CD4-positive, alpha-beta T cell treated with Interleukin-6 for 4 hours (primary cell): ENCODE results near the gene FOXL2NB.

Experiments
- DNase-seq: peaks from one replicate; pipeline ENCODE4 v3.0.0-alpha.2; 2020; ENCODE audit warnings: mixed read lengths

The FOXL2NB gene

GRCh38 chr3:138933068-138933668, 13.8 kb upstream of the FOXL2NB start:
- DNase-seq, result no peak

GRCh38 chr3:138933981-138934691, 12.9 kb upstream of the FOXL2NB start:
- DNase-seq, result no peak

DNA sequence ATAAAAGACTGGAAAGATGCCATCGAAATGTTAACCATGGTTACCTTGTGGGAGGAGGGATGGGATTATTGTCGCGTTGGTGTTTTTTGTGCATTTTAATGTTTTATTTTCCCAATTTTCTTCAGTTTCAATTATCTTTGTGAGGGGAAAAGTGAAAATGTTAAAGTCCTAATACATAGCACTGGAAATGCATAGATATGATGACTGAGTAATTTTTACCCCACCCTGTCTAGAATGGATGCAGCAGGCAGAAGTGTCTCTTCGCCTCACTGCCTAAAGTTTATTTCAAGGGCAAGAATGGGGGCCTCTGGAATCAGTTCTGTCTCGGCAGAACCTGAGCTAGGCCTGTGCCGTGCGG, 11.5 kb upstream of the FOXL2NB start:
- DNase-seq, result no peak

GRCh38 chr3:138935863-138936740, 10.9 kb upstream of the FOXL2NB start:
- peak; percentile 72 for DNase-seq

DNA sequence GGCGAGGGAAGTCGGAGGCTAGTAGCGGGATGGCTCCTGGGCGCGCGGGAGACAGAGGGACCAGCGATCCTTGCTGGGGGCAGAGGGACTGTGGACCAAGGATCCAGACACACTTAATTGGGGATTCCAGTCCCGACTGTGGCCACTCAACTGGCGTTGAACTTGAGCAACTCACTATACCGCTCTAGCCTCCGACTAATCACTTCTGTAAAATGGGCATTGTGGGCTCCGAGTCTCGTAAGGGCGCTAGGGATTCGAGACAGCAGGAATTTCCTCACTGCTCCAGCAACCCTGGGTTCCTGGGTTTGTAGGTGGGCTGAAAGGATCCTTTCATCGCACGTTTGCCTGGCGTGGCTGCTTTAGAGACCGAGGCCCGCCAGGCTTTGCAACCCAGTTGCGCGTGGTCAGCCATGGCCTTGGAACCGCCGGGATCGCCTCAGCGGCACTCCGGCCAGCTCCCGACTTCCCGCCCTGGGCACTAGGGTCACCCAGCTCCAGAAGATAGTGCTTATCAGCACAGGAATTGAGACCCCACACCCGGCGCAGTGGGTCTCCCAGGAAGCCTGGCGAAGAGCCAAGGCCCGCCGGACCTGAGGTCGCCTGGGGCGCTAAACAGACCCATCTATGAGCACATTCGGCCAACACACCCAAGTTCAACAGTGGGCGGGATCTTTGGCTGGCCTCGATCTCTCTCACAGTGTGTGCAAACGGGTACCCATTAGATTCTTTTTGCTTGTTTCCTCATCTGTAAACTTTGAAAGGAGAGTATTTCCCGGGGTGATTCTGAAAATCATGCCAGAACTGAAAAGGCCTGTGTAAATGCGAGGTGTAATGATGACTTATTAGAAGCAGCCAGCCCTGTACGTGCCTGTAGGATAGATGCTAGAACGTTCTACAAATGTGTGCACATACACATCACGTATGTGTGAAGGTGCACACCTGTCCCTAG, 10.0 kb upstream of the FOXL2NB start:
- DNase-seq, result no peak

DNA sequence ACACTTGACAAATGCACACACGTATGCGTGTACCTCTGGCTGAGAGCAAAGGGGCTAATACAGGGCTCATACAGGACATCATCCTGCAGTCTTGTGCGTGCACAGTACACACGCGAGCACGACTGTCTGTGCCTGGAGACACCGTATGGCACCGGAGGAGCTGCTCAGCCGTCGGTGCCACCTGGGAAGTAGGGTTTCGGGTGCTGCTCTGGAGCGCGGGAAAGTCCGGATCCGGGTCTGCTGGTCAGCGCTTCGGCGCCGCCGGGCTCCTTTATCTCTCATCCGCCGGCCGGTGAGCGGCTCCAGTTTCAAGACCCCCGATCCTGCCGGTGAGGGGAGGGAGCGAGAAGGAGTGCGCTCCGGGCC, 9.3 kb upstream of the FOXL2NB start:
- DNase-seq, result no peak

- peak; percentile 16 for DNase-seq
These were observed 8.8 kb upstream of the FOXL2NB start for GRCh38 chr3:138938056-138938876.

- no peak for DNase-seq
These were observed 8.0 kb upstream of the FOXL2NB start for GRCh38 chr3:138938877-138939560.

DNA sequence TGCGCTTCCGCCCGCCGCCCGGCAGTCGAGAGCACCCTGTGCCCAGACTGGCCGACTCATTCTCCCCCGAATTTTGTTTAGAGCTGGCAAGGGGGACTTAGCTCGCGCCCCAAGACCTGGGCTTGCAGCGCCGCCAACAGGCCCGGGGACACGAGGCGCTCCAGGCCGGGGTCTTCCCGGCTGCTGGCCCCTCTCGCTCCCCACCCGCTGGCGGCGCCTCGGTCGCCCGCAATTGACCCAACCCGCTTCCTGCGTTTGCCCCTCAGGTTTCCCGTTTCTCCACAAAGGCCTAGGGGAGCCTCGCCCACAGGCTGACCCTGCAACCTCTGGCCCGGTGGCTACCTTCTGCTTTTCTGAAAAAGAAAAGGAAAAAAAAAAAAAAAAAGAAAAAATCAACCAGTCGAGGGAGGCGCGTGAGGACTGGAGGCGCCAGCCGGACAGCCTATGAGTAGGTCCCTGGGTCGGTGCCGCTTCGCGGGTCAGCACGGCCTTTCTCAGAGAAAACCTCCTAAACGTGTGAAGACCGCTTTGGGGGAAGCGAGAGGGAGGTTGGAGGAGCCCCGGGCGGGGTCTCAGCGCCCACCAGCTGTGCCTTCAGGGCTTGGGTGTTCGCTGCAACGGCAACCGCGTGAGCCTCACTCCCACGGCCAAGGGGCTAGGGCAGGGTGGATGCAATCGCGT, 7.3 kb upstream of the FOXL2NB start:
- DNase-seq, result no peak

DNA sequence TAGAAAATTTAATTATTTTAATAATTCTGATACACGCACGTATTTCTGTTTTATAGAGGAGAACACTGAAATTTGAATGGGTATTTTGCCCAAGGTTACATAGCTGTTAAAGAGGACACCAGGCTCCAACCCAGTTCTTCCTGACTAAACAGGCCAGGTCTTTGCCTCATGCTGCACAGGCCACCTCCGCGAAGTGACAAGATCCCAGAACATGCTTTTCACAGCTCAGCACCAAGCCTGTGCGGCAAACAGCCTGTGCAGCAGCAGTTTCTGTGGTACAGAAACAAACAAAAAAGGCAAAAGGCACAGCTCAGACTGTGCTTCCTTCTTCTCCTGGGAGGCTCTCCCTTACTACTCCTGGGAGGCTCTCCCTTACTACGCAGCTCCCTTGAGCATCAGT, 6.6 kb upstream of the FOXL2NB start:
- DNase-seq, result no peak

DNA sequence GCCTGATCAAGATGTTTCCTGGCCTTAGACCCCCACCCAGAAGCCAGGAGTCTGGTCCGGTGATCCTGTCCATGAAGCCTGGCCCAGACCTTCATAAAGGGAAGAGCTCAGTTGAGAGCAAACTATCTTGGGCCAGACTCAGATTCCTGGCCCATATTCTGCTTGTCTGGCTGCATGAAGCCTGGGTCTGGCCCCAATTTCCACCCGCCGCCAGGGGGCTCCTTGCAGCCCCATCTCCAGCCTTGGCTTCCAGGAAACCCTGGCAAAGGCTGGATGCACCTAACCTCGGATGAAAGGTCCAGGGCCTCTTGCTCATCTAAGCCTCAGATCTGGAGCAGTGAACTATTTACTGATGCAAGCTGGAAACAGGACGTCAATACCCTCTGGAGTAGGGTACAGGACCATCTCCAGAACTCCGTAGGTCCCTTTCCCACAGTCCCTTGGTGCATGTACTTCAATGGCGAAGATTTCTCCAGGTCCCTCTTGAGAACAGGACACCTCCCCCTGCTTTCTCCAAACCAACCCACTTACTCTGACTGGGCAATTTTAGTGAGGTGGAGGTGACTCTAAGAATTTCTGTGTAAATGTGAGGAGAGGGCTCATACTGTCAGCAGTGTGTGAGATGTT, 5.6 kb upstream of the FOXL2NB start:
- DNase-seq, result peak; percentile 28

DNA sequence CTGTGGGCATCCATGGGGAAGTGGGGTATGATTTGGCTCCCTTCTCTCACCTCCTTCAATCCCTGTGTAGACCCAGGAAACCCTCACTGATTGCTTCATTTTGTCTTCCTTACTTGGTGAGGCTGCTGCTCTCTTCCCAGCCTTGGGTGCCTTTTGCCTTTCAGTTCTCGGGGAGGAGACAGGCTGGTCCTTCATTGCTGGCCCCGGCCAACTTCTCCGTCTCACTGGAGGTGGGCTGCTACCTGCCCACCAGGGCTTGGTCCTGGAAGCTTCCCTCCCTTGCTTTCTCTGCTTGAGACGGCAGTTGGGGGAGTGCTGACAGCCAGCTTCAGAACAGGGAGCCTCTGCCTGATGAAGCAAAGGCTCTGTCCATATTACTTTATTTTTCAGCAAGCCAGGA, 4.7 kb upstream of the FOXL2NB start:
- DNase-seq, result no peak

DNA sequence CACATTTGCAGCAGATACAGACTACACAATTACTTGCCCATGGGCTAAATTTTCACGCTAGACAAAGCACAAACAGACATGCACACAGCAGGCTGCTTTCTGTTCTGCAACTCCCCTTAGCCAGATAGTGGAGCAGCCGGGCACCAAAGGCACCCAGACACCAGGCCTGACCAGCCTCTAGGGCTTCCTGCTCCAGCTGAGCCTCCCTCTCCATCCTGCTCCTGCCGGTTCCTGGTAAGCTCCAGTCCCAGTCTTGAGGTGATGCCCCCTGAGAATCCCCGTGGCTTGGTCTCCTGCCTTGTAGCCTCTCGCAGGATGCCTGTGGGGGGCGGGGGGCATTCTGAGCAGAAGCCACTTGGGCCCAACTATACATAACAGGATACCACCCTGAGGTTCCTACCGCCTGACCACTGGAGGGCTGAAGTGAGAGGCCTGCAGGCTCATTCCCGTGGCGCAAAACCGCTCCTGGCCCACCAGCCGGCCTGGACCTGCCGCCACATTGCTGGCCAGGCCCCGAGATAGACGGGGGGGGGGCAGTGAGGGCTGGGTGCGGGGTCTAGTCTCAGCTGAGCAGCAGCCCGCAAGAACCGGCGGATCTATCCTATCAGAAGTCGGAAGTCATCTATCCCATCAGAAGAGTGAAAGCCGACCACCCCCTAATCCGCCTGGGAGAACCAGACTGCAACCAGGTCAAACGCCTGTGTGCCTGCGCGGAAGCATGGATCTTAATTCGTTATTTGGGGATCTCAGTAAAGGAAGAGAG, 4.0 kb upstream of the FOXL2NB start:
- no peak for DNase-seq

GRCh38 chr3:138943724-138944653, 3.0 kb upstream of the FOXL2NB start:
- DNase-seq, result no peak

- no peak for DNase-seq
These were observed 2.4 kb upstream of the FOXL2NB start for GRCh38 chr3:138944654-138944928.

GRCh38 chr3:138944929-138945708, 1.9 kb upstream of the FOXL2NB start:
- peak; percentile 14 for DNase-seq
